Umbilical cord (tissue), 2 donors: ENCODE measurements around the gene RASL11A. TPM values are rescaled to one million over a fixed set of nuclear protein-coding genes. Genes with fewer than 3 reads are reported as not detected.
"Not testable (repeated sequence)": the region's sequence is repeated elsewhere in the genome, so short reads cannot be mapped to it uniquely, and the experiment has no call there.

Experiments
- DNase-seq: peaks from one replicate; pipeline ENCODE4 v3.0.0-alpha.2; 2015; ENCODE audit warnings: low spot score
- total RNA-seq: library from RNA; depleted of rRNA; stranded (reverse); fragments of >200 nt; gene quantifications from one replicate; pipeline ENCODE4 v1.2.3, GENCODE V29; 2014; ENCODE audit warnings: low replicate concordance; ENCODE audit not compliant: insufficient read depth

The RASL11A gene
- total RNA-seq, 1 donor from 2014 or later = 25.5 TPM

GRCh38 chr13:27267596-27267995 lies 3.0 kb upstream of the RASL11A start:
- no peak for DNase-seq

- DNase-seq = no peak
Observed at GRCh38 chr13:27269114-27269665, 1.4 kb upstream of the RASL11A start.

GRCh38 chr13:27271570-27272096 lies 1.0 kb downstream of the RASL11A start:
- DNase-seq = no peak

- DNase-seq = peak; percentile 55
Observed at GRCh38 chr13:27273658-27274425, 3.2 kb downstream of the RASL11A start.

GRCh38 chr13:27274631-27275030 lies 4.0 kb downstream of the RASL11A start:
- DNase-seq = no peak

GRCh38 chr13:27276188-27276587 lies 5.6 kb downstream of the RASL11A start:
- DNase-seq = no peak

- DNase-seq = no peak
Observed at GRCh38 chr13:27279506-27279905, 8.9 kb downstream of the RASL11A start.

GRCh38 chr13:27280009-27280656 lies 9.5 kb downstream of the RASL11A start:
- no peak for DNase-seq

GRCh38 chr13:27280841-27281240 lies 10.2 kb downstream of the RASL11A start:
- DNase-seq = no peak

- no peak for DNase-seq
Observed at GRCh38 chr13:27281420-27281819, 10.8 kb downstream of the RASL11A start.

- no peak for DNase-seq
Observed at GRCh38 chr13:27283906-27284493, 13.4 kb downstream of the RASL11A start.

GRCh38 chr13:27288392-27288791 lies 17.8 kb downstream of the RASL11A start:
- no peak for DNase-seq

GRCh38 chr13:27289011-27289665 lies 18.5 kb downstream of the RASL11A start:
- DNase-seq = no peak

- no peak for DNase-seq
Observed at GRCh38 chr13:27290715-27291114, 20.1 kb downstream of the RASL11A start.

GRCh38 chr13:27291967-27292366 lies 21.3 kb downstream of the RASL11A start:
- not testable (repeated sequence) for DNase-seq

GRCh38 chr13:27293076-27293691 lies 22.6 kb downstream of the RASL11A start:
- no peak for DNase-seq

- no peak for DNase-seq
Observed at GRCh38 chr13:27293873-27294515, 23.4 kb downstream of the RASL11A start.

GRCh38 chr13:27295096-27295495 lies 24.5 kb downstream of the RASL11A start:
- no peak for DNase-seq

GRCh38 chr13:27295660-27296059 lies 25.0 kb downstream of the RASL11A start:
- DNase-seq = no peak

GRCh38 chr13:27296496-27296895 lies 25.9 kb downstream of the RASL11A start:
- DNase-seq = no peak

GRCh38 chr13:27298849-27299248 lies 28.2 kb downstream of the RASL11A start:
- no peak for DNase-seq
